Measurements from ENCODE around the gene FGF2.
"Not testable (repeated sequence)": the region's sequence is repeated elsewhere in the genome, so short reads cannot be mapped to it uniquely, and the experiment has no call there.

- TF ChIP-seq, protein P1, sequence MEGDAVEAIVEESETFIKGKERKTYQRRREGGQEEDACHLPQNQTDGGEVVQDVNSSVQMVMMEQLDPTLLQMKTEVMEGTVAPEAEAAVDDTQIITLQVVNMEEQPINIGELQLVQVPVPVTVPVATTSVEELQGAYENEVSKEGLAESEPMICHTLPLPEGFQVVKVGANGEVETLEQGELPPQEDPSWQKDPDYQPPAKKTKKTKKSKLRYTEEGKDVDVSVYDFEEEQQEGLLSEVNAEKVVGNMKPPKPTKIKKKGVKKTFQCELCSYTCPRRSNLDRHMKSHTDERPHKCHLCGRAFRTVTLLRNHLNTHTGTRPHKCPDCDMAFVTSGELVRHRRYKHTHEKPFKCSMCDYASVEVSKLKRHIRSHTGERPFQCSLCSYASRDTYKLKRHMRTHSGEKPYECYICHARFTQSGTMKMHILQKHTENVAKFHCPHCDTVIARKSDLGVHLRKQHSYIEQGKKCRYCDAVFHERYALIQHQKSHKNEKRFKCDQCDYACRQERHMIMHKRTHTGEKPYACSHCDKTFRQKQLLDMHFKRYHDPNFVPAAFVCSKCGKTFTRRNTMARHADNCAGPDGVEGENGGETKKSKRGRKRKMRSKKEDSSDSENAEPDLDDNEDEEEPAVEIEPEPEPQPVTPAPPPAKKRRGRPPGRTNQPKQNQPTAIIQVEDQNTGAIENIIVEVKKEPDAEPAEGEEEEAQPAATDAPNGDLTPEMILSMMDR (conservative IDR thresholded peaks at IDR 0.05) = not testable (repeated sequence)
- TF ChIP-seq EZH2 (IDR thresholded peaks at IDR 0.05; ENCODE audit: low read depth) = not testable (repeated sequence)
Observed at GRCh38 chr4:122844391-122844790, 17.8 kb downstream of the FGF2 start.

Data from PC-9 (cell line).